22Rv1 (cell line): ENCODE data around the gene NLRP6.

Experiments
- H3K27ac ChIP-seq: fragments of 450-650 bp; 2 replicates; pipeline ENCODE4 v1.5.1; 2017
- ZFX ChIP-seq: fragments of 450-650 bp; IDR thresholded peaks from 2 replicates; pipeline ENCODE4 v1.6.1; 2017; ENCODE audit warnings: antibody characterized with exemption, borderline replicate concordance
- TF ChIP-seq, protein P1 (sequence below): fragments of 450-650 bp; IDR thresholded peaks from 2 replicates; pipeline ENCODE4 v1.5.1; 2017; ENCODE audit warnings: mild to moderate bottlenecking

The NLRP6 gene

DNA sequence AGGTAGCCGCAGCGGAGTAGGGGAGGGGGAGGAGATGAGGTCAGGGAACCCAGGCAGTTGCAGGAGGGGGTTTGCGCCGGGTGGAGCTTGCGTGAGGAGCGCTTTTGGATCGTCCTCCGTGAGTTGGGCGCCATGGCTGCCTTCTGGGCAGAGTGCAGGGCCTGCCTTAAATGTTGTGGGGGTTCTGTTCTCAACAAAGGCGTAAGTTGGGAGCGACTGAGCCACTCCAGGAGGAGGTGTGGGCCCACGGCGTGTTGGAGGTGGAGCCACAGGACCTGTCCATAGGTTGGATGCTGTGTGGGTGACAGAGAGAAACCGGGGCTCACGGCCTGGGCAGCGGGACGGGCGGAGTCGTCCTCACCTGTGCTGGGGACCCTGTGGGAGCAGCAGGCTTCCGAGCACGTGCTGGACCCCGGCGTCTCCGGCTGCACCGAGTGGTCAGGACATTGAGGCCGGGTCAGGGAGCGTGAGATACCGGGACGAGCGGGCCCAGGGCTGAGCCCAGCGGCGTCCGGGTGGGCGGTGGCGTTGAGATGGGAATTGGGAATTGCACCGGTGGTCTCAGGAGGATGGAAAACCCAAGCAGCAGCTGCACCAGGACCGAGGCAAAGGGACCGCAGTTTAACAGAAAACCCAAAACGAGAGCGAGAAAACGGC is 9.7 kb downstream of the NLRP6 start:
- peak overlapping the region; percentile 20 for H3K27ac ChIP-seq
- TF ChIP-seq, protein P1, sequence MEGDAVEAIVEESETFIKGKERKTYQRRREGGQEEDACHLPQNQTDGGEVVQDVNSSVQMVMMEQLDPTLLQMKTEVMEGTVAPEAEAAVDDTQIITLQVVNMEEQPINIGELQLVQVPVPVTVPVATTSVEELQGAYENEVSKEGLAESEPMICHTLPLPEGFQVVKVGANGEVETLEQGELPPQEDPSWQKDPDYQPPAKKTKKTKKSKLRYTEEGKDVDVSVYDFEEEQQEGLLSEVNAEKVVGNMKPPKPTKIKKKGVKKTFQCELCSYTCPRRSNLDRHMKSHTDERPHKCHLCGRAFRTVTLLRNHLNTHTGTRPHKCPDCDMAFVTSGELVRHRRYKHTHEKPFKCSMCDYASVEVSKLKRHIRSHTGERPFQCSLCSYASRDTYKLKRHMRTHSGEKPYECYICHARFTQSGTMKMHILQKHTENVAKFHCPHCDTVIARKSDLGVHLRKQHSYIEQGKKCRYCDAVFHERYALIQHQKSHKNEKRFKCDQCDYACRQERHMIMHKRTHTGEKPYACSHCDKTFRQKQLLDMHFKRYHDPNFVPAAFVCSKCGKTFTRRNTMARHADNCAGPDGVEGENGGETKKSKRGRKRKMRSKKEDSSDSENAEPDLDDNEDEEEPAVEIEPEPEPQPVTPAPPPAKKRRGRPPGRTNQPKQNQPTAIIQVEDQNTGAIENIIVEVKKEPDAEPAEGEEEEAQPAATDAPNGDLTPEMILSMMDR = no peak
- TF ChIP-seq ZFX = no peak

- TF ChIP-seq ZFX = no peak
- TF ChIP-seq, protein P1 = no peak
- H3K27ac ChIP-seq = peak within 1 kb of the TSS; percentile 20
Observed at GRCh38 chr11:288478-289397, 10.5 kb downstream of the NLRP6 start, which contains the start of gene PGGHG. Gene PGGHG, plus strand, starts transcription at chr11:289126. Its CDS starts 691 bp downstream, at chr11:289817.

DNA sequence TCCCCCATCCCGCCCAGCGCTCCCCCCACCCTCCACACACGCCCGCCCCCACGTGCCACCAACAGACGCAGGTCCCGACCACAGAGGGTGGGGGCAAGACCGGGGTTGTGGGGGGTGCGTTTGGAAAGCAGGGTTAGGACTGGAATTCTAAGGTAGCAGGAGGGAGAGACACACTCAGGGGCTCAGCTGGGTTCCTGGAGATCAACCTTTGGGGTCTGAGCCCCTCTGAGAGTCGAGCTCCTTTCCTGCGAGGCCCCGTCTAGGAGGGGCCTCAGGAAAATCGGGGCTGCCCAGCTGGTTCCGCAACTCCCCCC is 11.1 kb downstream of the NLRP6 start:
- H3K27ac ChIP-seq = 0 out of 2 replicates have a peak overlapping the region, but pooled peaks have one; percentile 20

DNA sequence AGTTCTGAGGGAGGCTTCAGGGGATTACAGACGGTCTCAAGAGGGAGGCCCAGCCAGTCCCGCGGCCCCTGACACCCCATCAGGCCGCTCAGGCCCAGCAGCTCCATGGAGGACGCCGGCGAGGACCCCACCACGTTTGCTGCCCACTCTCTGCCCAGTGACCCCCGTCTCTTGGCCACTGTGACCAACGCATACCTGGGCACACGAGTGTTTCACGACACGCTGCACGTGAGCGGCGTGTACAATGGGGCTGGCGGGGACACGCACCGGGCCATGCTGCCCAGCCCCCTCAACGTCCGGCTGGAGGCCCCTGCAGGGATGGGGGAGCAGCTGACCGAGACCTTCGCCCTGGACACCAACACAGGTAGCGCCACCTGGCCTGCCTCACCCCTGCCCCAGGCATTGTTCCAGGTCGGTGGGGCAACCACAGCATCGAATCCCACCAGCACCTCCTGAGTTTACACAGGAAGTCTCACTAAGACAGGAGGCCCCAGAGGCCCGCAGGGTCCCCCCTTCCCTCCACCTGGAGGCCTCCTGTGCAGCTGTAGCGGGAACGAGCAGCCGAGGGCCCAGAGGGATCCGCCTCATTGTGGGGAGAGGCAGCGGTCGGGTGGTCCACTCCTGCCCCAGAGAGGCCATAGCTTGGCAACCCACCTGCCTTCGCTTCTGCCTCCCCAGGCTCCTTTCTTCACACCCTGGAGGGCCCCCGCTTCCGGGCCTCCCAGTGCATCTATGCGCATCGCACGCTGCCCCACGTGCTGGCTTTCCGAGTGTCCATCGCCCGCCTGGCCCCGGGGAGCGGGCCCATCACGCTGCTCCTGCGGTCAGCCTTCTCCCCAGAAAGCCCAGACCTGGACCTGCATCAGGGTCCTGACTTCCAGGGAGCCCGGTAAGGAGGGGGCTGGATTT is 11.8 kb downstream of the NLRP6 start:
- TF ChIP-seq, protein P1 = no peak
- no peak for TF ChIP-seq ZFX

More for the DNA sequence above, 11.1 kb downstream of the NLRP6 start:
- TF ChIP-seq ZFX = no peak
- TF ChIP-seq, protein P1 = no peak

GRCh38 chr11:290621-291231 is 12.5 kb downstream of the NLRP6 start:
- TF ChIP-seq, protein P1 = no peak
- no peak for TF ChIP-seq ZFX
- no peak overlapping the region for H3K27ac ChIP-seq

More for the DNA sequence above, 11.8 kb downstream of the NLRP6 start:
- no peak overlapping the region for H3K27ac ChIP-seq

- TF ChIP-seq, protein P1 = no peak
- no peak for TF ChIP-seq ZFX
Observed at GRCh38 chr11:291281-292210, 13.3 kb downstream of the NLRP6 start.

More at GRCh38 chr11:291281-292210, 13.3 kb downstream of the NLRP6 start:
- no peak overlapping the region for H3K27ac ChIP-seq
